Measurements from ENCODE around the gene ST14.
A peak's percentile ranks its signal among the peaks of the same experiment; 100 is the strongest.

The ST14 gene

DNA sequence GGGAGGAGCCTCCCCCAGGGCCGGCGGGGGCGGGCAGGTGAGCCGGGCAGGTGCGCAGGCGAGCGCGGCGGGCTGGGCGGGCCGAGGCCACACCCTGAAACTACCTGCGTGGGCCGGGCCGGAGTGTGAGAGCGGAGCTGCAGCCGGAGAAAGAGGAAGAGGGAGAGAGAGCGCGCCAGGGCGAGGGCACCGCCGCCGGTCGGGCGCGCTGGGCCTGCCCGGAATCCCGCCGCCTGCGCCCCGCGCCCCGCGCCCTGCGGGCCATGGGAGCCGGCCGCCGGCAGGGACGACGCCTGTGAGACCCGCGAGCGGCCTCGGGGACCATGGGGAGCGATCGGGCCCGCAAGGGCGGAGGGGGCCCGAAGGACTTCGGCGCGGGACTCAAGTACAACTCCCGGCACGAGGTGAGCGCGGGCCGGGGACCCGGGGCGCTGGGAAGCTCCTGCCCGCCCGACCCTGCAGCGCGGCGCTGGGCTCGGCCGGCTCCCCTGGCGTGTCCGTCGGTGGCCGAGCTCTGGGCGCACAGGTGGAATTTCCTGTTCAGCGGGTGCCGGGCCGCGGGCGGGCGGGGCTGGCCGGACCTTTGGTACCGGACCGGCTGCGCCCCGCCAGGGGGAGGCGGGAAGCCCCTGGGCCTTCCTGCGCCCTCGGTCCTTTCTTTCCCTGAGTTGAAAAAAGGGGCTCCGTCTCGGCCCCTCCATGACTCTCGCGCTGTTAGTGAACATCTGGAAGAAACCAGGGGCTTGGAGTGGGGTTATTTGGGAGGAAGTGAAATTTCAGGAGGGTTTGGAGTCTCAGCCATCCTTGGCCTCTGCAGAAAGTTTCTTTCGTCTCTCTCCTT, at the start of gene ST14:
Gene ST14, plus strand, starts transcription at position 126 of the 841 bp plus-strand sequence. Its CDS starts 198 bp downstream, at position 324.
- no peak for DNase-seq (ENCODE audit: low read depth, low spot score)

GRCh38 chr11:130110339-130111108, 49.1 kb upstream of the ST14 start:
- DNase-seq (ENCODE audit: low read depth, low spot score), result no peak

GRCh38 chr11:130112071-130112830, 47.3 kb upstream of the ST14 start:
- DNase-seq (ENCODE audit: low read depth, low spot score), result no peak

DNA sequence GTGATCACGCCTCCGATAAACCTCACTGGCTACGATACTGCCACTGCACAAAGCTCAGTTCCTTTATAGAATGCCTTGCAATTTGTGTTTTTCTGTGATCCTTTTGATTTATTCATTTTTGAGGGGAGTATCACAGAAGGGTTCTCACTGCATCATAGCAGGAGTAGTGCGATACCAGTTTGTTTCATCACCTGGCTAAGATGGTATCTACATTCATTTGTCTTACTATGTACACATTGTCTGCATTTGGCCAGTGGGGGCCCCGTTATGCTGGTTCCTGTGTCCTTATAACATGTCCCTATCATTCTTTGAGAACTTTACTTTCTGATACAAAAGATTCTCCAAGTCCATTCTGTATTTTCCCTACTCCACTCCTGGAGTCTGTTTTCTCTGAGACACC, 45.3 kb upstream of the ST14 start:
- DNase-seq (ENCODE audit: low read depth, low spot score), result no peak

GRCh38 chr11:130114726-130115125, 44.9 kb upstream of the ST14 start:
- DNase-seq (ENCODE audit: low read depth, low spot score), result no peak

DNA sequence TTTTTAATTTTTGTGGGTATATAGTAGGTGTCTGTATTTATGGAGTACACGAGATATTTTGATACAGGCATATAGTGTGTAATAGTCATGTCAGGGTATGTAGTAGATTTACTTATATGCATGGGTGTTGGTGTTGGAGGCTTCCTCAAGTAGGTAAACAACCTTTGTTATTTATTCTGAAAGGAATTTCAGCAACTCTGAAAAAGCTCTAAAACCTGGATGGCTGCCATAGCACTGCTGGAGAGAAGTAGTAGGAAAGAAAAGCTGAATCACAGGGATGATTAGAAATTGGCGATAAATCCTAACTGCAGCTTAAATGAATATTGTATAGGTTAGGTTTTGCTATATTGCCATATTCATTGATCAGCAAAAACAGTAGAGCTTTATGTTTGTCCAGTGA, 44.4 kb upstream of the ST14 start:
- no peak for DNase-seq (ENCODE audit: low read depth, low spot score)

- no peak for DNase-seq (ENCODE audit: low read depth, low spot score)
These were observed 41.4 kb upstream of the ST14 start for GRCh38 chr11:130118165-130118564.

DNA sequence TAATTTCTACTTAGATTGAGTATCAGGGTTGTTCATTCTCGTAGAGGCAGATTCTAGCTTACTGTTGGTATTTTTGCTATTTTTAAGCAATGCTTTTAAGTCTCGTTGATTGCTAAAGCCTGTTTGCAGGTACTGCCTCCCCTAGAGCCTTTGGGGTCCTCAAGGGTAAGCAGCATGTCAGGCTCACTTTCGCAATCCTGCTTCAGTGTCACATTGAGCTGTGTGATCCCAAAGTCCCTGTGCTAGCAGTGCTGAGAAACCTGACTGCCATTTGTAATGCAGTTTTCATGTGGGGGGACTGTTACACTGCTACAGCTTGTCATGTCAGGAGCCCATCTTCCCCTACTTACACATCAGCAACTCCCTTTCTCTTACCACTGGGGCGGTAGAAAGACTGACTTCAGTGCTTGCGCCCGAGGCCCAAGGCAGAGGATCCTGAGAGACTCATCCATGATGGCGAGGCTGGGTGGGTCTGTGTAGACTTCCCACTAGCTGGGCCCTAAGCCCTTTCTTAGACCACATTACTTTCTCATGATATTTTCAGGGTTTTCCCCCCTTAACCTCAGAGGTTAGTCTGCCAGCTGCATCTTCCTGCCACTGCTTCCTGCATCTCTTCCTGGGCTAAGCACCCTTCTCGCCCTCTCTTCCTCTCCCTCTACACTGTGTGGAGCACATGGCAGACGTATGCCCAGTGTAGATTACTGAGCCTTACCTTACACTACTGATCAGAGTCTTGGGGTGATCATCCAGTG, 40.8 kb upstream of the ST14 start:
- no peak for DNase-seq (ENCODE audit: low read depth, low spot score)

- no peak for DNase-seq (ENCODE audit: low read depth, low spot score)
These were observed 39.5 kb upstream of the ST14 start for GRCh38 chr11:130120045-130120444.

DNA sequence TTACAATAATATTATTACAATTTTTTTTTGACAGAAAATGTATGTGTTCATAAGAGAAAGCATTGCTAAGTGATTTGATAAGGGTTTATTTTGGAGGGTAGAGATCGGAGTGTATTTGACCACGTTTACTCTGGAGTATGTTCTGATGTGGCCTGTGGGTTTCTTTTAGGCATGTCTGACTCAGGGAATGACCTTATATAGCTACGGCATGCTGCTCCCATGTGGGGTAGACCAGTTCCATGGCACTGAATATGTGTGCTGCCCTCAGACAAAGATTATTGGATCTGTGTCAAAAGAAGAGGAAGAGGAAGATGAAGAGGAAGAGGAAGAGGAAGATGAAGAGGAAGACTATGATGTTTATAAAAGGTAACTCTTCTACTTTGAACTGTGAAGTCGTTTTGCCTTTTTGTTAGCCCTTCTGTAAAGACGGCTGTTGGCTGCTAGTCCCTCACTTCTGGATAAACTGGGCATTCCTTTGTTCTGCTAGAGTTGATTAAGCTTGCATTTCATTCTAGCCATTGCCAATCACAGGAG, 38.1 kb upstream of the ST14 start:
- DNase-seq (ENCODE audit: low read depth, low spot score), result no peak

DNA sequence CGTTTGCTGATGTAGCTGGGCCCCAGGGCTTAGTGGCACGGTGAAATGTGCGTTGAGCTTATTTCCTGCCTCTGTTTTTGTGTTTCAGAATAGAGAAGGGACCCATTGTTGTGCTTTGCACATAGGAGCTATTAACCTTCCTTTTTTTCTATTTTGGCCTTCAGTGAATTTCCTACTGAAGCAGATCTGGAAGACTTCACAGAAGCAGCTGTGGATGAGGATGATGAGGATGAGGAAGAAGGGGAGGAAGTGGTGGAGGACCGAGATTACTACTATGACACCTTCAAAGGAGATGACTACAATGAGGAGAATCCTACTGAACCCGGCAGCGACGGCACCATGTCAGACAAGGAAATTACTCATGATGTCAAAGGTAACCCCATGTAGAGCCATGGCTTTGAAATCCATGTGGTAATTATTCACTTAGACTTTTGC, 37.4 kb upstream of the ST14 start:
- DNase-seq (ENCODE audit: low read depth, low spot score), result no peak

GRCh38 chr11:130123414-130124040, 36.1 kb upstream of the ST14 start:
- DNase-seq (ENCODE audit: low read depth, low spot score), result no peak

DNA sequence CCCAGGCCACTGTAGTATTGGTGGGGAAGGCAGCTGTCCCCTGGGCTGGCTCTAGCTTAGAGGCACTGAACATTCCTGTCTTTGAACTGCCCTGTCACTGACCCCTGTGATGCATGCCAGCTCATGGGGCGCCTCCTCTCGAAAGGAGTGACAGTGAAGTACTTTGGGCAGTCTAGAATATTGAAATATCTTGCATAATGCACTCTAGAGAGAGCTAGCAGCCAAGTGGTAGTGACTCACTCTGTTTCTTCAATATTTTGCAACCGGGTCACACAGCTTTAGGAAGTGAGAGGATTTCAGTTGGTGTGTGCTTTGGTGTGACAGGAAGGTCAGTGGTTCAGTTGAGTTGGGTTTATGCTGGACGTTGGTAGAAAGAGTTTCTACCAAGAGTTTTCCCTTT, 35.5 kb upstream of the ST14 start:
- DNase-seq (ENCODE audit: low read depth, low spot score), result no peak

- DNase-seq (ENCODE audit: low read depth, low spot score), result no peak
These were observed 33.9 kb upstream of the ST14 start for GRCh38 chr11:130125638-130126037.

GRCh38 chr11:130126516-130126915, 33.1 kb upstream of the ST14 start:
- DNase-seq (ENCODE audit: low read depth, low spot score), result no peak

DNA sequence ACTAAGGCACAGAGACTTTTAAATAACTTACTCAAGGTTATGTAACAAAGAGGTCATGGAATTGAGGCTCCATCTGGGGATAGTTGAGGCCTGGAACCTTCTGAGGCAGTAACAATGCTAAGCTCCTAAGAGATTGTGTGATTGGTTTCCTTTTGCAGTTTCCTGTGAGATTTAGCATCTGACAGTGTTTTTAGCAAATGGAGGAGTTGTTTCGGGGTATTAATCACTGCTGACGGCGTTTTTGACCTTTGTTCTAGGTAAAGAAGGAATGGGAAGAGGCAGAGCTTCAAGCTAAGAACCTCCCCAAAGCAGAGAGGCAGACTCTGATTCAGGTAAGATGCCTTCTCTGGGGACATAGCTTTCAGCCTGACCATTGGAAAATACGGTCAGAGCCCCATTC, 32.1 kb upstream of the ST14 start:
- no peak for DNase-seq (ENCODE audit: low read depth, low spot score)

DNA sequence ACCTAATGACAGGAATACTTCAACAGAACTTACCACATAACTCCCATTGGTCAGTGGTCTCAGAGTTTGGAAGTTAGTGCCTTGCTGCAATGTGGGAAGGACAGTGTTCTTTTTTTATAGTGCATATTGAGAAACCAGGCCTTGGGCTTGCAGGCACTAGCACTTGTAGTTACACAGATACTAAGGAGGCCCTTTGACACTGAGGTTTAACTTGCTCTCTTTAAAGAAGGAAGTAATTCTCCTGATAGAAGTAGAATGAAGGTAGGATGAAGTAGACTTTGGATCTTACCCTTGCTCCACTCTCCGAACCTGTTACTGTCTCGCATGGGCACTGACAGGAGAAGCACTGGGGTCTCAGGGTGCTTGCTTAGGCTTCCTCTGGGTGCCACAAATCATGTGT, 31.0 kb upstream of the ST14 start:
- no peak for DNase-seq (ENCODE audit: low read depth, low spot score)

- no peak for DNase-seq (ENCODE audit: low read depth, low spot score)
These were observed 29.7 kb upstream of the ST14 start for GRCh38 chr11:130129922-130130321.

DNA sequence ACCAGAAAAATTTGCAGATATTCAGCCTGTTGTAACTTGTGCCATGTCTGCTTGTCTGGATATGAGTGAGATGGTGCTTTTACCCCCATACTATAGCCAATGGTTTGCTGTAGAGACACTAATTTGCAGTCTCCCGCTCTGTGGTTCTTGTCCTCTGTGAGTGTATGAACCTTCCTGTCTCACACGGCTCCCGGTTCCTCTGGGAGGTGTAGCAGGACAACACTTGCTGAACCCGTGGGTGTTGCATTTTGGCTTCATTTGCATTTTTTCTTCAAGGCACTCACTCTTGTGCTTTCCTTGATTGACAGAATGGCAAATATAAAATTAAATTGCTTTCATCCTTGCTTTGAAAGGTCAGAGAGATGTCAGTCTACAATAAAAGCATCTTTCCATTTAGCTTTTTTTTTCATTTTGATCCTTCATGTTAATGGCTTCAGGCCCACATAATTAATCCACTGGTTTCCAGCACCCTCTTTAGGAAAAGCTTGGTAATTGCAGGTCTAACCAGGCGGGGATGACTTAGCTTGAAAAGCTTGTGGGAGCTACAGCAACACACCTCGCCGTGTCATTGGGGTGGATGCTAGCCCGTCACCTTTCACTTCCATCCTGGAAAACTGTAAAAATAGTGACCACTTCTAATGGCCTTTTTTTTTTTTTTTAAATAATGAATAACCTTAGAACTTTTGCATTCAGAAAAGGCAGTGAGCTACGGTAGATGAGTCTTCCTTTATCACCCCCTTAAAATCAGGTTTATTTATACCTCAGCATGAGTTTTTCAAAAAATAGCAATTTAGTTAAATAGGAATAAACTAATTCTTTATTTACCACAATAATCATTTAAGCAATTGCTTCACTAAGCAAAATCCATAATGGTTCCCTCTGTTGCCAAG, 27.4 kb upstream of the ST14 start:
- DNase-seq (ENCODE audit: low read depth, low spot score), result peak; percentile 7

- DNase-seq (ENCODE audit: low read depth, low spot score), result no peak
These were observed 25.9 kb upstream of the ST14 start for GRCh38 chr11:130133716-130134115.
